Mammary epithelial cell (primary cell): ENCODE data around the gene STX17.

Source experiments
- EZH2 ChIP-seq: IDR thresholded peaks from 2 replicates; pipeline ENCODE4 v1.6.1; 2012; ENCODE audit warnings: low read length, inconsistent platforms, borderline replicate concordance
- TF ChIP-seq, protein P1 (sequence below), 2 donors: IDR thresholded peaks in 1 of 2; conservative IDR thresholded peaks in 1 of 2; 2 replicates each; pipeline ENCODE4 v1.5.1; 2011 to 2012; ENCODE audit warnings: inconsistent platforms in 2 of 2, low read length in 2 of 2, mild to moderate bottlenecking in 2 of 2, control low read depth in 1 of 2, low read depth in 1 of 2; ENCODE audit not compliant: insufficient read depth in 1 of 2; ENCODE audit errors: extremely low read depth in 1 of 2

DNA sequence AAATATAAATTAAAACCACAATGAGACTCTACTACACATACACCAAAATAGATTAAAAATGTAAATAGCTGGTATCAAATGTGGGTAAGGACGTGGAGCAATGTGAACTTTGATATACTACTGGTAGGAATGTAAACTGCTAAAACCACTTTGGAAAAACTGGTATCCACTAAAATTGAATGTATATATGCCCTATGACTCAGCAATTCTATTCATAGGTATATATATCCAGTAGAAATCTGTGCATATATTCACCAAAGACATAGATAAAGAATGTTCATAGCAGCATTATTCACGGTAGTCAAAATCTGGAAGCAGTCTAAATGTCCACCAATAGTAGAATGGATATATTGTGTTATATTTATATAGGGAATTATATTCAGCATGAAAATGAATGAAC lies 107.1 kb downstream of the STX17 start:
- TF ChIP-seq, protein P1, sequence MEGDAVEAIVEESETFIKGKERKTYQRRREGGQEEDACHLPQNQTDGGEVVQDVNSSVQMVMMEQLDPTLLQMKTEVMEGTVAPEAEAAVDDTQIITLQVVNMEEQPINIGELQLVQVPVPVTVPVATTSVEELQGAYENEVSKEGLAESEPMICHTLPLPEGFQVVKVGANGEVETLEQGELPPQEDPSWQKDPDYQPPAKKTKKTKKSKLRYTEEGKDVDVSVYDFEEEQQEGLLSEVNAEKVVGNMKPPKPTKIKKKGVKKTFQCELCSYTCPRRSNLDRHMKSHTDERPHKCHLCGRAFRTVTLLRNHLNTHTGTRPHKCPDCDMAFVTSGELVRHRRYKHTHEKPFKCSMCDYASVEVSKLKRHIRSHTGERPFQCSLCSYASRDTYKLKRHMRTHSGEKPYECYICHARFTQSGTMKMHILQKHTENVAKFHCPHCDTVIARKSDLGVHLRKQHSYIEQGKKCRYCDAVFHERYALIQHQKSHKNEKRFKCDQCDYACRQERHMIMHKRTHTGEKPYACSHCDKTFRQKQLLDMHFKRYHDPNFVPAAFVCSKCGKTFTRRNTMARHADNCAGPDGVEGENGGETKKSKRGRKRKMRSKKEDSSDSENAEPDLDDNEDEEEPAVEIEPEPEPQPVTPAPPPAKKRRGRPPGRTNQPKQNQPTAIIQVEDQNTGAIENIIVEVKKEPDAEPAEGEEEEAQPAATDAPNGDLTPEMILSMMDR (conservative IDR thresholded peaks at IDR 0.05 in 1 of 2, IDR thresholded peaks at IDR 0.05 in 1 of 2; ENCODE audit: extremely low read depth in 1 of 2, insufficient read depth in 1 of 2, low read depth in 1 of 2, low read length in 2 of 2) = no peak
- no peak for TF ChIP-seq EZH2
